ES-I3 (cell line): Measurements from ENCODE around the gene ENTHD1.

Experiments
- H3K36me3 ChIP-seq: 2 replicates; pipeline ENCODE4 v1.6.1; 2013; ENCODE audit warnings: mild to moderate bottlenecking, low read length, control low read depth, moderate library complexity; ENCODE audit not compliant: insufficient read depth
- H3K4me1 ChIP-seq: 2 replicates; pipeline ENCODE4 v1.6.1; 2013; ENCODE audit warnings: mild to moderate bottlenecking, control low read depth, low read length; ENCODE audit not compliant: insufficient read depth
- H3K9ac ChIP-seq: 2 replicates; pipeline ENCODE4 v1.6.1; 2013; ENCODE audit warnings: low read depth, mild to moderate bottlenecking, low read length, moderate library complexity
- H3K9me3 ChIP-seq: 2 replicates; pipeline ENCODE4 v1.6.1; 2013; ENCODE audit warnings: mild to moderate bottlenecking, low read length, moderate library complexity; ENCODE audit not compliant: control insufficient read depth, insufficient read depth

Gene ENTHD1

DNA sequence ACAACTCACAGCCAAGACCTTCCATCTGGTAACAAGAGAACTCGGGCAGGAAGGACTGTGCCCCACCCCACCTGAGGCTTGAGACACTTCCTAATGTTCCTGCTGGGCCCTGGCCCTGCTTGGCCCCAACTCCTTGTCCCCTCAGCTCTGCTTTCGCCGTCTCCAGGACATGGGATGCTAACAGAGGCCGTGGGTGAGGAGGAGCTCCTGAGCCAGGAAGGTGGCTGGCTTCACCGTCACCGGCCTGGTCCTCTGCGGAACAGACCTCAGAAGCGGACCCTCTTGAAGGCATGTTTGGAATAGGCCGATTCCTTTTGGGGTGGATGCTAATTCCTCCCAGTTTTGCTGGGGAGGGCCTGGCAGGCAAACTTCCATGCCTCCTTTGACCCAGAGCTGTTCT is 168.7 kb downstream of the ENTHD1 start:
- Histone ChIP-seq H3K9ac (no peak overlapping the region), H3K36me3 (no peaks in the 10 kb centered on the region)

DNA sequence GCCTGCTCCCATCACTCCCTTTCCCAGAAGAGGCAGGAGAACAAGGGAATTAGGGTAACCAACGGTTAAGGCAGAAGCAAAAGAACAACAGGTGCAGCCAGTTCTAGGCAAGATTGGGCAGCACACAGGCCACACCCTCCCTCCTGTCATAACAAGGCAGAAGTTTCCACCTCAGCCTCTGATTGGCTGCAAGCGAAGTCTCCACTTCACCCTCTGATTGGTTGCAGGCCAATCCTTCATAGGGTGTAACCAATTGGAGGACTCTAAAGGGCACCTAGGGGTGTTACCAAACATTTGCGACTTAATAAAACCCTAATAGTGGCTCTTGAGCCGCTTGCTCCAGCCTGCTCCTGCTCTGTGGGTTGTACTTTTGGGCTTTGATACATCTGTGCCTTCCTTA is 169.2 kb downstream of the ENTHD1 start:
- Histone ChIP-seq H3K9ac (no peak overlapping the region), H3K4me1 (peaks cover 10% of the 10 kb centered on the region; the same call in 1 of the 2 replicates), H3K9me3 (no peaks in the 10 kb centered on the region; the same call in 1 of the 2 replicates), H3K36me3 (no peaks in the 10 kb centered on the region)

More for the DNA sequence above, 168.7 kb downstream of the ENTHD1 start:
- H3K9me3 ChIP-seq, result no peaks in the 10 kb centered on the region; the same call in 1 of the 2 replicates
- peaks cover 8% of the 10 kb centered on the region; the same call in 1 of the 2 replicates for H3K4me1 ChIP-seq

DNA sequence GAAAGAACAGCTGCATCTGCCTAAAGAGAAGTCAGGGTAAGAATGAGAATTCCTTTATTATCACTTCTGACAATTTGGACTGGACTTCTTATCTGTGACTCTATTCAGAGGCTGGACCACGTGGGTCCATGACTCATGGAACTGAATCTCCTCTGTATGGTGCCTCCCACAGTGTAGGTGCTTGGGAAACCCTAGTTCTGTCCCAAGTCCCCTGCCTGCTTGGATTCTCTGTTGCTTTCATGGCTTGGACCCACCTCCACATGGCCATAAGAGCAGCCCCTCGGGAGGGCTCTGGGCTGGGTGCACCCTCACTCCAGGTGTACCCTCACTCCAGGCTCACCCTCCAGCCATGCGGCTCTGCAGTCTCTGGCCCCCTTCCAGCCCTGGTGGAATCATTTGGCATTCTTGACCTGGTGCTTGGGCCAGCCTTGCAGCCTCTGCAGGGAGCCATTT is 169.6 kb downstream of the ENTHD1 start:
- H3K9ac ChIP-seq, result no peak overlapping the region
- H3K4me1 ChIP-seq, result peaks cover 10% of the 10 kb centered on the region; the same call in 1 of the 2 replicates

DNA sequence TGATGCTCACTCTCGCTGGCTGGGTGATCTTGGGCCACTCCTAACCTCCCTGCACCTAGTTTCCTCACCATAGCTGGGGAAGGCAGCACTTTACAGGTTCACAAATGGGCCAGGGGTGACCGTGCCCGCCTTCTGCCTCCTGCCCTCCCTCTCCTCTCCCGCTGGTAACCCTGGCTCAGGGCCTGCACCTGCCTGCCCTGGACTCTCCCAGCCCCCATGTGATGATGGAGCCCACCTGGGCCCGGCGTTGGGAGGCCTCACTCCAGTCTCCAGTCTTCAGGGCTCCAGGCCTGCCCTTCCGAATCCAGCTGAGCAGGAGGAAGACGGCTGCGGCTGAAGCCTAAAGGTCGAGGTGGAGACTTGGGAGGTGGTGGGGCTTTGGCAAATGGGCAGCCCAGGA is 170.1 kb downstream of the ENTHD1 start:
- Histone ChIP-seq H3K4me1 (peaks cover 10% of the 10 kb centered on the region; the same call in 1 of the 2 replicates), H3K36me3 (no peaks in the 10 kb centered on the region), H3K9ac (no peak overlapping the region), H3K9me3 (no peaks in the 10 kb centered on the region; the same call in 1 of the 2 replicates)

More for the DNA sequence above, 169.6 kb downstream of the ENTHD1 start:
- Histone ChIP-seq H3K36me3 (no peaks in the 10 kb centered on the region), H3K9me3 (no peaks in the 10 kb centered on the region; the same call in 1 of the 2 replicates)

DNA sequence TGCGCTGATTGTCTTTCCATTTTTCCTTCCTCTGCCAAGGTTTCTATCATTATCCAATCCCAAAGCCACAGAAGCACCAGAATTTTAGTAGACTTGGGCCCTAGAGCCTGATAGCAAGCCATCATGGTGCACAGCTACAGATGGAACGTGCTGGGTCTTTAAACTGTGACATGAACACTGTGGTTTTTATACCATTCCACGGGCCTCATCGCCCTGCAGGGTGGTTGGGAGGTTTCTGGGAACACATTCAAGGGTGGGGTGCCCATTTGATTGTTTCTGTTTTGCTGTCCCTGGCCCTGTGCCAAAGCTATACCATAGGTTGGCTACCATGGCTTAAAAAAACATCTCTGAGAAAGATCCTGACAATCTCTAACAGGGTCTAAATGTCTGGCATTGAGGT is 171.1 kb downstream of the ENTHD1 start:
- H3K9me3 ChIP-seq, result no peaks in the 10 kb centered on the region
- H3K36me3 ChIP-seq, result no peaks in the 10 kb centered on the region
- H3K4me1 ChIP-seq, result peaks cover 10% of the 10 kb centered on the region; the same call in 1 of the 2 replicates
- H3K9ac ChIP-seq, result no peak overlapping the region

DNA sequence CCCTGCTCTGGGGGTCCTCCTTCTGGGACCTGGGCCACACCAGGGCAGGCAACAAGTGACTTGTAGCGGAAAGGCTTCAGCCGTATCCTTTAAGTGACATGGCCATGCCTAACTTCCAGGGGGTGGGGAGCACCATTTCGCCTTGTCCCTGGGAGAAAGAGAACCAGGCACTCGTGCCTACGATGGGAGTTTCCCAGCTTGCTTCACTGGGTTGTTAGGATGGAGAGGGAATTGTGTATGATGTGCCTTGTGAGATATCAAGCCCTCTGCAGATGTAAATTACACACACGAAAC is 171.6 kb downstream of the ENTHD1 start:
- Histone ChIP-seq H3K36me3 (no peaks in the 10 kb centered on the region), H3K9ac (no peak overlapping the region), H3K4me1 (peaks cover 10% of the 10 kb centered on the region; the same call in 1 of the 2 replicates)

DNA sequence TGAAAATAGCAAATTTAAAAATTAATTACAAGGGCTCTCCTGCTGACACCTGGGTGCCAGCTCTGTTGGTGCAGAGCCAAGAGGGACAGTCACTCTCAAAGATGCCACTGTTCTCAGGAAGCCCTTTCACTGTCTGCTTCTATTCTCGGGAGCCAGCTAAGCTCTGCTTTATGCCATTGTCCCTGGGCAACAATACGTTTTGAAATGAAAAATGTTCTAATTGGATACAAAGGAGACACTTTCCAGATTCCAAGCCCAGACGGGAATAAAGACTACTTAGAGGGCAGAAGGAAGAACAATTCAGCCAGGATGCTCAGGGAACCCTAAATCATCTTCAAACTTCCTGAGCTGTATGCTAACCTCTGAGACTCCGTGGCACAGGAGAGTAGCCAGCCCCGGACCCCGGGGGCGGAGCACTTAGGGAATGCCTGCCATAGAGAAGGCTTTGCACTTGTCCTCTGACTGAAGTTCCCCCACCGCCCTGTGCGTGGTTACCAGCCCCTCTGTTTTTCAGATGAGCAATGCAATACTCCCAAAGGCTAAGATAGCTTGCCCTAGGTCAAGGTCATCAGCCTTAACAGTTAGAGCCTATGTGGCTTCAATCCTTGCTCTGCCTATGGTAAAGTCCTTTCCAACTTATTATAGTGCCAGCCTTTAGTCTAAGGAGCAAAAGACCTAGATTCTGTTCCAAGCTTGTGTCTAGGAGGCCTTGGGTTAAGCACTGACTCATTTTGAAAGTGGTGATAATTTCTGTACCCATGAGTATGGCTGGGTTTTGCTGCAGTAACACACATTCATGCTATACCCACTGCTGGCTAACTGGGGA is 172.1 kb downstream of the ENTHD1 start:
- H3K4me1 ChIP-seq, result peaks cover 10% of the 10 kb centered on the region; the same call in 1 of the 2 replicates
- H3K9me3 ChIP-seq, result no peaks in the 10 kb centered on the region
- no peak overlapping the region for H3K9ac ChIP-seq
- H3K36me3 ChIP-seq, result no peaks in the 10 kb centered on the region

More for the DNA sequence above, 171.6 kb downstream of the ENTHD1 start:
- no peaks in the 10 kb centered on the region for H3K9me3 ChIP-seq

DNA sequence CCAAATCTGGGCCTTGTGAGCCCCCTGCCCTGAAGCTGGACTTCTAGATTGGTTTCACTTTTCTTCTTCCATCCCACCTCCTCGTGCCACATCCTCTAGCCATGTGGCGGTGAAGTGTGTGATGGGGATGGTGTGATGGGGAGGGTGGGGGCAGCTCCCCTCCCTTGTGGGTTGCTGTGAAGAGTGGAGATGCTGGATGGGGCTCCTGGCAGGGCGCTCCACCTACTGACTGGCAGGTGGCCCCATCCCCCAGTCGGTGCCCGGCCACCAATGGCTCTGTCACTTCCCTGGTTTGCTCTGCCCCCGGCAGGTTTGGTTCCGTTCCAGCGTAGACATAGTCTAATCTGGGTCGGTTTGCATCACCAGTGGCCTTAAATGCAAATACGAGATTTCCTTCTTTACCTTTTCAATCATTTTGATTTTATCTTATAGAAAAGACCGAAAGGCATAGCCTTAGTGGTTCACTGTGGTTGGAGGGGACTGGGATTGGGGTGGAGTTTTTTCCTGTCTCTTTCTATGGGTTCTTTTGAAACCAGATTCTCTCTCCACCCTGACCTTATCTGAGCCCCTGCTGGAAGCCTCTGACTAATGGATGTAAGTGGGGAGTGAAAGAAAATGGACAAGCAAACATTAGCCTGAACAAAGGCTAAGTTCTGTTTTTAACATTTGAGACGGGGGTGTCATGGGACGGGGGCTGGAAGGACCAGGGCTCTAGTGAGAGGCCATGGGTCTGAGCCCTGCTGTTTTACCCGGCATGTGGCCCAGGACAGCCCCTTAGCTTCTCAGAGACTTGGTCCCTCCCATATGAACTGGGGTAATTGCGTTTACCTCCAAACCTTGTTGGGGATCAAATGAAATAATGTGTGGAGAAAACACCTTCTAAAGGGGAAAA is 173.8 kb downstream of the ENTHD1 start:
- Histone ChIP-seq H3K9me3 (no peaks in the 10 kb centered on the region), H3K9ac (no peak overlapping the region), H3K36me3 (no peaks in the 10 kb centered on the region)

DNA sequence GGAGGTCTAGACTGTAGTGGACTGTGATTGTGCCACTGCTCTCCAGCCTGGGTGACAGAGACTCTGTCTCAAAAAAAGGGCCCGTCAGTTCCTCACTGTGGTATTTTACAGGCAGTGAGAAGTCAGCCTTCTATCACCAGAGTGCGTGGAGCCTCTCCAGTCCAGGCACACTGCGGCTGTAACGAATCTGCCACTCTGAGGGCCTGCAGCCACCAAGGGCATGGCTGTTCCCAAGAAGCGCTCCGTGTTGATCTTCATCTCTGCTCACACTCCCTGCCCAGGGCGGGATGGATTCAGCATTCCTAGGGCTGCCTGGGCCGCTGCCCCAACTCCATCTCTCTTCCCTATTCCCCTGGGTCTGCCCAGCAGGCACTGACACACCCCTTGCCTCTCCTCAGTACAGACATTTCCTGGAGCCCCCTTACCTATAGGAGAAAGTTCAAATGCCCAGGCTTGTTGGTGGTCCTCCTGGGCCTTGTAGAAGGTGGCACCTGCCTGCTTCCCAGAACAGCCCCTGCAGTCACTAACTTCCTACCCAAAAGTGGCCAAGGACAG is 174.6 kb downstream of the ENTHD1 start:
- Histone ChIP-seq H3K9ac (no peak overlapping the region), H3K36me3 (no peaks in the 10 kb centered on the region), H3K9me3 (no peaks in the 10 kb centered on the region), H3K4me1 (peaks cover 10% of the 10 kb centered on the region; the same call in 1 of the 2 replicates)

More for the DNA sequence above, 173.8 kb downstream of the ENTHD1 start:
- peaks cover 10% of the 10 kb centered on the region; the same call in 1 of the 2 replicates for H3K4me1 ChIP-seq

DNA sequence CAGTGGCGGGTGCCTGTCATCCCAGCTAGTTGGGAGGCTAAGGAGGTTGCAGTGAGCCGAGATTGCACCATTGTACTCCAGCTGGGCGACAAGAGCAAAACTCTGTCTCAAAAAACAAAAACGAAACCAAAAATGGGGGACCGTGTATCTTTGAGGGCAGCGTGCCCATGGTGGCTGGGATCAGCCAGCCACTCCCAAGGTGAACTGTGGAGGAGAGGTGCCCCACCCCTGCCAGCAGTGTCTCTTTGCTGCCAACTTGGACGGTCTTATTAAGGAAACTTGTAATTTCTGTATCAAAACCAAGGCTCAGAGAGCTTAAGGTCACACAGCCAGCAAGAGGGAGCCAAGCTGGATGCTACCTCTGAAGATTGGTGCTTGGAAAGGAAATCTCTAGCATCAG is 175.4 kb downstream of the ENTHD1 start:
- Histone ChIP-seq H3K36me3 (no peaks in the 10 kb centered on the region), H3K9me3 (no peaks in the 10 kb centered on the region), H3K9ac (no peak overlapping the region), H3K4me1 (peaks cover 10% of the 10 kb centered on the region; the same call in 1 of the 2 replicates)

DNA sequence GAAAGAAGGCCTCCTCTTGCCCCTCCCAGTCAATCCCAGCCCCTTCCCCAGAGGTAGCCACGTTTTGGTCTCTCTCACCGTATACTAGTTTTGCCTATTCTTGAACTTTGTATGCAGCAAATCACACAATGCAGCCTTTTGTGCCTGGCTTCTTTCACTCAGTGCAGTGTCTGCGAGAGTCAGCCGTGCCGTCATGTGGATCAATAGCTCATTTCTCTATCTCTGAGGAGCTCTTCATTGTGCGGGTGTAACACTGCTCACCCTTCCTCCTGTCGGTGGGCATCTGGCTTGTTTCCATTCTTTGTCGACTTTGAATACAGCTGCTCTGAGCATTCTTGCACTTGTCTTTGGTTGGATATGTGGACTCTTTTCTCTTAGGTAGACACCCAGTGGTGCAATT is 176.5 kb downstream of the ENTHD1 start:
- Histone ChIP-seq H3K9ac (no peak overlapping the region), H3K9me3 (no peaks in the 10 kb centered on the region), H3K4me1 (peaks cover 10% of the 10 kb centered on the region; the same call in 1 of the 2 replicates), H3K36me3 (no peaks in the 10 kb centered on the region)

DNA sequence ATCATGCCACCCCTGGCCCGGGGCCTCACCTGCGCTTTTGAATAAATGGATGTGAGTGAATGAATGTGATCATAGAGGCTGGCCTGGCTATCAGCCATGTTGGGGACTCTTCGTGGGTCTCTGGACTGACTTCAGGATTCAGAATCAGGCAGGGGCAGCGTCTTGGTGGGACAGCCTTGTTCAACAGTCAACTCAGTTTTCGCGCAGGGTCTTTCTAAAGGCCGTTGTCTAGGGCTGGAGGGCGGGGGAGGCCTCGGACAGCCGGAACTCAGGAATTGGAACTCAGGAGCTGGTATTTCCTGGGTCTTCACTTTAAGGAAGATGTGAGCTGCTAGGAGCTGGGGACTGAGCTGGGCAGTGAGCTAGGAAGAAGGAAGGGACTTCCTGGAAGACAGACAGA is 177.0 kb downstream of the ENTHD1 start:
- H3K36me3 ChIP-seq, result no peaks in the 10 kb centered on the region
- H3K9ac ChIP-seq, result no peak overlapping the region
- no peaks in the 10 kb centered on the region for H3K9me3 ChIP-seq
- peaks cover 10% of the 10 kb centered on the region; the same call in 1 of the 2 replicates for H3K4me1 ChIP-seq

DNA sequence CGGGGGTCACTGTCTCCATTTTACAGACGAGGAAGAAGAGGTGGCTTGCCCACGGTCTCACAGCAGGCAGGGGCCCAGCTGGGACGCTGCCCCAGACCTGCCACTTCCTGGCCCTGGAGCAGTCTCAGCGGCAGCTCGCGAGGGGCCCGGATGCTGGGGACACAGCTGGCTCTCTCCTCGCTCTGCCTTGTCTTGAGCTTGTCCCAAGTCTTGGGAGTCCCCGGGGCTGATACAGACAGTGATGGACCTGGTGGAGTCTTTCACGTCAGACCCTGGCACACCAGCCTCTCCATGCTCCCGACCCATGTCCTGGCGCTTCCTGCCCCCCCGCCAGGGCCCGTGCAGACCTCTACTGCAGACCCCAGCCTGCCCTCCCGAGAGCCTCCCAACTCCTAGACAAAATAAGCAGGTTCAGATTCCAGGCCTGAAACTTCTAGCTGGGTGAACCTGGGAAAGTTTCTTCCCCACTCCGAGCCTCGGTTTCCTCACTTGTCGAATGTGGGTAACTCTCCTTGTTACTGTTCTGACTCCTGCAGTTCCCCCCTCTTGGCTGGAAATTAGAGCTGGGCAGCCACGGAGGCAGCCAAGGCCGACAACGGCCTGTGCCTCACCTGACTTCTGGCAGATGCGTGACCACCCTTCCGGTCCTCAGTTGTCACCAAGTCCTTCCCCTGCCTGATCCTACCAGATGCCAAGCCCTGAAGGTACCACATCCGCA is 177.6 kb downstream of the ENTHD1 start:
- Histone ChIP-seq H3K4me1 (peaks cover 10% of the 10 kb centered on the region; the same call in 1 of the 2 replicates), H3K36me3 (no peaks in the 10 kb centered on the region), H3K9me3 (no peaks in the 10 kb centered on the region), H3K9ac (no peak overlapping the region)
